H1 (cell line): ENCODE results near the gene MORN4. TPM values are rescaled to one million over a fixed set of nuclear protein-coding genes. Genes with fewer than 3 reads are reported as not detected.

Experiments
- CHD7 ChIP-seq: fragments of 300-600 bp; sonication (generic); IDR thresholded peaks from 2 replicates; pipeline ENCODE4 v1.7.1; 2012; ENCODE audit warnings: low read length, moderate library complexity, mild to moderate bottlenecking, inconsistent platforms; ENCODE audit not compliant: insufficient replicate concordance
- CTBP2 ChIP-seq: IDR thresholded peaks from 2 replicates; pipeline ENCODE4 v1.7.0; 2011; ENCODE audit warnings: borderline replicate concordance, mild to moderate bottlenecking, moderate library complexity, mixed read lengths, low read length; ENCODE audit not compliant: insufficient read depth, insufficient read length
- CTCF ChIP-seq, 3 experiments: IDR thresholded peaks; 1 replicate in 2 of 3; 2 replicates in 1 of 3; pipeline versions ENCODE4 v1.5.1 to v1.6.1; 2011; ENCODE audit warnings: low read length in 3 of 3, mild to moderate bottlenecking in 3 of 3, inconsistent platforms in 2 of 3, low read depth in 1 of 3, moderate library complexity in 1 of 3; ENCODE audit not compliant: insufficient read depth in 1 of 3; ENCODE audit errors: control extremely low read depth in 1 of 3
- HDAC2 ChIP-seq, 2 experiments: fragments of 300-600 bp in 1 of 2; sonication (generic) in 1 of 2; IDR thresholded peaks; 2 replicates each; pipeline ENCODE4 v1.6.1; 2011 to 2012; ENCODE audit warnings: low read depth in 2 of 2, low read length in 2 of 2, mild to moderate bottlenecking in 2 of 2, moderate library complexity in 2 of 2, borderline replicate concordance in 1 of 2, inconsistent platforms in 1 of 2
- KDM4A ChIP-seq: IDR thresholded peaks from one replicate; pipeline ENCODE4 v1.7.1; 2012; ENCODE audit warnings: low read depth, mild to moderate bottlenecking, moderate library complexity, low read length, inconsistent platforms; ENCODE audit not compliant: severe bottlenecking
- RAD21 ChIP-seq, 2 experiments: IDR thresholded peaks in 1 of 2; conservative IDR thresholded peaks in 1 of 2; 2 replicates each; pipeline ENCODE4 v1.6.1; 2011; ENCODE audit warnings: low read depth in 2 of 2, low read length in 2 of 2, improper control_type of control experiment in 1 of 2, inconsistent platforms in 1 of 2, mild to moderate bottlenecking in 1 of 2, moderate library complexity in 1 of 2
- polyA plus RNA-seq, 7 experiments: library from polyadenylated mRNA; depleted of rRNA in 3 of 7; stranded (reverse) in 5 of 7; unstranded in 2 of 7; fragments of >200 nt in 5 of 7; fragments of 200-250 nt in 2 of 7; gene quantifications; 1 replicate in 5 of 7; 2 replicates in 1 of 7; 4 replicates in 1 of 7; pipeline versions ENCODE4 v1.2.1 to v1.2.3, GENCODE V29; 2011 to 2013; ENCODE audit warnings: missing spikeins in 2 of 7, mixed read lengths in 2 of 7
- total RNA-seq: library from RNA; stranded (reverse); fragmentation: NEBNext Ultra II Directional; extraction: Animal tissue kit (Norgen Biotek cat#: 25700); gene quantifications from 2 replicates; pipeline ENCODE4 v1.2.1, GENCODE V29; 2021

The MORN4 gene
- total and polyA plus RNA-seq, 2 of the 8 experiments (the other 6 are each of a cell fraction or from before 2014, with no cell fraction given): 13.6 to 22.0 TPM

DNA sequence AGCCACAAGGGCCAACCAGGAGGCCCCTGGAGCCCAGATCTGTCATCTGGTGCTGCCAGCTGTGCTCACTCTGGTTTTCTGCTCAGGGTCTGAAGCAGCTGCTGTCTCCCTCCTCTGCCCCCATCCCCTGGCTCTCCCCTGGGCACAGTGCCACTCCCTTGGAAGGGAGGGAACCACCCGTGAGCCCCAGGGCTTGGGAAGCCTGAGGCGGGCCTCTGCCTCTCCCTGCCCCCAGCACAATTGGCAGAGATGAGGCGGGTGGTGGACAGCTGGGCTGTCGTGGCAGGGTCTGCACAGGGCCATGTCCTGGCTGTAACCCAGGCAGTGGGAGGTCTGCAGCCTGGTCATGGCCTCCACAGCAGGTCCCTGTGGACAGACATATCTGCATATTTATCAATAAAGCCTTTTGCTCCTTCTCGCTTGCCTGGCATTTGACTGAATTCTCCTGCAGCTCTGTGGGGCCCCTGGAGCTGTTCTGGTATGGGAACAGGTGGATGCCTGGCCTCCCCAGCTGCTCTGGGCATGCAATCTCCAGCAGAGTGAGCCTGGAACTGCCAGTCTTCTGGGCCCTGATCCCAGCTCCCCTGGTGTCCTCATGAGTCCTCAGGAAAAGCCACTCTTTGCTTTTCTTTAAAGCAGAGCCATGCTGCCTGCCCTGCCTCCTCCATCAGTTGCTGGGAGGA lies 62.4 kb downstream of the MORN4 start (continued):
- no peak for TF ChIP-seq CHD7
- no peak for TF ChIP-seq KDM4A
- TF ChIP-seq HDAC2 (IDR thresholded peaks at IDR 0.05; ENCODE audit: borderline replicate concordance in 1 of 2, low read depth in 2 of 2, low read length in 2 of 2): no peak
- TF ChIP-seq RAD21 (IDR thresholded peaks at IDR 0.05 in 1 of 2, conservative IDR thresholded peaks at IDR 0.05 in 1 of 2; ENCODE audit: low read depth in 2 of 2, low read length in 2 of 2): no peak
- TF ChIP-seq CTBP2: no peak
- TF ChIP-seq CTCF (IDR thresholded peaks at IDR 0.05; ENCODE audit: control extremely low read depth in 1 of 3, insufficient read depth in 1 of 3, low read depth in 1 of 3, low read length in 3 of 3): no peak
